ENCODE data around the gene MAN2C1. TPM values are rescaled to one million over a fixed set of nuclear protein-coding genes. Genes with fewer than 3 reads are reported as not detected.

MAN2C1 gene
- total RNA-seq, result 100 to 1,000 TPM; 166 to 277 (median 223) TPM
- 100 to 1,000 TPM in 1 of 2 donors, 10 to 100 TPM in 1; 48.9 to 247 TPM for polyA plus RNA-seq
- long read RNA-seq, donor 1, transcript MAN2C1-201 (26 exons, 3,284 nt), result major isoform, 28 of 94 reads
- long read RNA-seq, donor 1, transcript MAN2C1-216 (24 exons, 2,961 nt), result minor isoform, 5 of 94 reads
- long read RNA-seq, donor 1, partial matches to known transcripts, result 31 of 94 reads
- long read RNA-seq, donor 1, other reads (novel, unspliced or antisense), result 28 of 94 reads
- long read RNA-seq, donor 2, transcript MAN2C1-245 (1 exons, 444 nt), result major isoform, 6 of 10 reads
- long read RNA-seq, donor 2, partial matches to known transcripts, result 0 of 10 reads
- long read RNA-seq, donor 2, other reads (novel, unspliced or antisense), result 0 of 10 reads
- long read RNA-seq, donor 3, transcript MAN2C1-201 (26 exons, 3,284 nt), result major isoform, 23 of 149 reads
- long read RNA-seq, donor 3, transcript MAN2C1-242 (26 exons, 3,177 nt), result minor isoform, 6 of 149 reads
- long read RNA-seq, donor 3, partial matches to known transcripts, result 26 of 149 reads
- long read RNA-seq, donor 3, other reads (novel, unspliced or antisense), result 93 of 149 reads

DNA sequence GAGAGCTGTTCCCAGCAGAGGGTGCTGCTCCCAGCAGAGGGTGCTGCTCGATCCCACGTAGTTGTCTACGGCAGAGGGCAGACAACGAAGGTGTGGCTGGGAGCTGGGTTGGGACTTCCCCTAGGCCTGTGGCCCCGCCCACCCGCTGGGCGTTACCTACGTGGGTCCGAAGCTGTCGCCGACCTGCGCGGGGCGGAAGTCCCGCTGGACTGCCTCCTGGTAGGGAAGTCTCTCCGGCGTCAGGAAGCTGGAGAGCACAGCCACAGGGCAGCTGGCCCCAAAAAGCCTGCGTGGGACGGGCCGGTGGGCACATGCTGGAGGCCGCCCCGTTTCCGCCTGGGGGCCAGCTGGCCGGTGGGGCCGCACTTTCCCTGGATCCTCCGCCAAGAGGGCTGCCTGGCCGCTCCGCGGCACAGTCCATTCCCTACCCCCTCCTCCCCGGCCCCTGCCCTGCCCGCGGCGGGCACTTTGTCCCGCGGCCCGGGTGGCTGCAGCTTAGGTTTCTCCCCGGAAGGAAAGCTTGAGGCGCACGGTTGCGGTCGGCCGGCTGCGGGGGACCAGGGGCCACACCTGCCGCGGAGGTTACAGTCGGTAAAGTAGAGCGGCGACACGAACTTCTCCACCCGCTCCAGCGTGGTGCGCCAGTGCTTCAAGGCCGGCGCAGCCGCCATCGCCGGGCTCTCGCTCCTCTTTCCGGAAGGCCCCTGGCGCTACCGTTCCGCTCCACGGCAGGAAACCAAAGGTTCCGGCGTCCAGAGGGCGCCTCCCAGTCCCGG lies at the start of gene MAN2C1:
MAN2C1 (minus strand) TSS at position 695 of the 776 bp plus-strand sequence; CDS start at position 671, 24 bp downstream.
- 1% methylated on average over 24 to 67 of the region's 67 CpGs for WGBS, 3 donors
- no peaks in the 10 kb centered on the region for H3K9me3 ChIP-seq
- TF ChIP-seq POLR2A (IDR thresholded peaks at IDR 0.05) (peak; percentile 68), EP300 (IDR thresholded peaks at IDR 0.05) (no peak)
- TF ChIP-seq, protein P1, sequence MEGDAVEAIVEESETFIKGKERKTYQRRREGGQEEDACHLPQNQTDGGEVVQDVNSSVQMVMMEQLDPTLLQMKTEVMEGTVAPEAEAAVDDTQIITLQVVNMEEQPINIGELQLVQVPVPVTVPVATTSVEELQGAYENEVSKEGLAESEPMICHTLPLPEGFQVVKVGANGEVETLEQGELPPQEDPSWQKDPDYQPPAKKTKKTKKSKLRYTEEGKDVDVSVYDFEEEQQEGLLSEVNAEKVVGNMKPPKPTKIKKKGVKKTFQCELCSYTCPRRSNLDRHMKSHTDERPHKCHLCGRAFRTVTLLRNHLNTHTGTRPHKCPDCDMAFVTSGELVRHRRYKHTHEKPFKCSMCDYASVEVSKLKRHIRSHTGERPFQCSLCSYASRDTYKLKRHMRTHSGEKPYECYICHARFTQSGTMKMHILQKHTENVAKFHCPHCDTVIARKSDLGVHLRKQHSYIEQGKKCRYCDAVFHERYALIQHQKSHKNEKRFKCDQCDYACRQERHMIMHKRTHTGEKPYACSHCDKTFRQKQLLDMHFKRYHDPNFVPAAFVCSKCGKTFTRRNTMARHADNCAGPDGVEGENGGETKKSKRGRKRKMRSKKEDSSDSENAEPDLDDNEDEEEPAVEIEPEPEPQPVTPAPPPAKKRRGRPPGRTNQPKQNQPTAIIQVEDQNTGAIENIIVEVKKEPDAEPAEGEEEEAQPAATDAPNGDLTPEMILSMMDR (IDR thresholded peaks at IDR 0.05), result peak; percentile 47 to 83 (median 69)
- no peaks in the 10 kb centered on the region for H3K36me3 ChIP-seq
- peak; percentile 93 to 94 (median 94) for DNase-seq
- intact Hi-C loops (cut with DNase I), result loop anchor here in 3 of 4 donors (5.0 to 10.0 kb wide), 3 partner anchors 84 to 327 kb away; partner anchors contain the start of genes SIN3A (in 1 of the 3) and SNUPN (in 1 of the 3)
- peak within 1 kb of the TSS; percentile 97 for H3K4me3 ChIP-seq
- H3K27ac ChIP-seq, result peak within 1 kb of the TSS; percentile 63 to 93
- H3K27me3 ChIP-seq, result no peaks in the 10 kb centered on the region
- peaks cover 12% of the 10 kb centered on the region for H3K4me1 ChIP-seq (ENCODE audit: insufficient read depth)

DNA sequence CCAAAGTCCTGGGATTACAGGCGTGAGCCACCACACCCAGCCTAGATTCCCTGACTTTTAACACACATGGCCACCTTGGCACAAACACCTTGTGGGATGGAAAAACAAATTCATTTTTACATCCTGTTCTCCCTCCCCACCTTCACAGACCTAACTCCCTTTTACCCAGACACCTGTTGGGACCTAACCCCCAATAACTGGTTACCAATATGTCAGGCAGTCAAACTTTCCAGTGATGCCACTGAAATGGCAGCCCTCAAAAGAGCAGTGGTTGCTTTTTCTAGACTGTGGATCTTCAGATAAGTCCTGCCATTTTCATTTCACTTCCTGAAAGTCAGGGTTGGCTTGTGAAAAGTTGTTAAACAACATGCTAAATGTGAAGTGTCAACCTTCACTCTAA lies 48.2 kb upstream of the MAN2C1 start:
- 90 to 100% (median 98%) methylated on average over 1 of the region's 1 CpG for WGBS, 3 donors

DNA sequence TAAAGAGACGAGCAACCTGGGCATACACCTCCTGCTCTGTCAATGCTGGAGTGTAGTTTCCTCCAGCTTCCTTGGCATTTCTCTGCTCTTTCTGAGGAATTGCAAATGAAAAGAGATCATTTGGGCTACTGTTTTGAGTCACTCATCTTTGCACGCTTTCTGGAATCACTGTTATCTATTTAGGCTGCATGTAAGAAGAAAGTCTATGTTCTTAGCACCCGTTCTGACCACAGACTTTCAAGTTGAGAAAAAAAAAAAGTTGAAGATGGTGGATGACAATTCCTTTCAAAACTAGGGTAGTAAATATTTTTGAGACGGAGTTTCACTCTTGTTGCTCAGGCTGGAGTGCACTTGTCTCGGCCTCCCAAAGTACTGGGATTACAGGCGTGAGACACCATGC lies 41.8 kb upstream of the MAN2C1 start:
- Histone ChIP-seq H3K27me3 (no peaks in the 10 kb centered on the region), H3K27ac (no peak overlapping the region), H3K9me3 (no peaks in the 10 kb centered on the region), H3K4me1 (ENCODE audit: insufficient read depth) (no peaks in the 10 kb centered on the region), H3K36me3 (no peaks in the 10 kb centered on the region), H3K4me3 (no peak overlapping the region)
- TF ChIP-seq POLR2A (IDR thresholded peaks at IDR 0.05), result no peak
- TF ChIP-seq, protein P1 (IDR thresholded peaks at IDR 0.05), result no peak
- TF ChIP-seq EP300 (IDR thresholded peaks at IDR 0.05), result no peak
- intact Hi-C loops (cut with DNase I), result no loop called here
- 87 to 90% (median 90%) methylated on average over 6 of the region's 6 CpGs for WGBS, 3 donors
- no peak for DNase-seq

More for the DNA sequence above, 48.2 kb upstream of the MAN2C1 start:
- TF ChIP-seq POLR2A (IDR thresholded peaks at IDR 0.05), result no peak
- TF ChIP-seq EP300 (IDR thresholded peaks at IDR 0.05), result no peak
- TF ChIP-seq, protein P1 (IDR thresholded peaks at IDR 0.05), result no peak
- intact Hi-C loops (cut with DNase I), result no loop called here
- Histone ChIP-seq H3K27me3 (no peaks in the 10 kb centered on the region), H3K4me3 (no peak overlapping the region), H3K4me1 (ENCODE audit: insufficient read depth) (no peaks in the 10 kb centered on the region), H3K36me3 (no peaks in the 10 kb centered on the region), H3K27ac (no peak overlapping the region), H3K9me3 (no peaks in the 10 kb centered on the region)
- DNase-seq, result no peak

DNA sequence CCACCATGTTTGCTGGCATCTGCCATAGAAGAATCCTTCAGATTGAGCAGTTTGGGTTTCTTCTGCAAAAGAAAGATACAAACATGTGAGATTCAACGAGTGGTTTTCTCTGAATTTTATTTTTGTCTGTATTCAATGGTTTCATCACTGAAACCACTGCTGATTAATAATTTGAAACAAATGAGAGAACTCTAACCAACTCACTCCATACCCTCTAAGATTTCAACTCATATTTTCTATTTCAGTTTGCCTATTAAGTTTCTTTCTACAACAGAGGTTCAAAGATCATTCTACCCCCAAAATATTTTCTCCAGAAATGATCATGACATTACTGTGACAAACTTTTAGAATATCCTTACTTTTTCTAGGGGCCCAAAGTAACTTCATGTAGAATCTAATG lies 38.7 kb upstream of the MAN2C1 start:
- TF ChIP-seq, protein P1 (IDR thresholded peaks at IDR 0.05), result no peak
- no peak for TF ChIP-seq EP300 (IDR thresholded peaks at IDR 0.05)
- no peak for TF ChIP-seq POLR2A (IDR thresholded peaks at IDR 0.05)
- DNase-seq, result no peak
- intact Hi-C loops (cut with DNase I), result no loop called here
- H3K9me3 ChIP-seq, result no peaks in the 10 kb centered on the region
- no peak overlapping the region for H3K27ac ChIP-seq
- H3K4me1 ChIP-seq (ENCODE audit: insufficient read depth), result no peaks in the 10 kb centered on the region
- 76 to 96% (median 80%) methylated on average over 1 of the region's 1 CpG for WGBS, 3 donors
- H3K4me3 ChIP-seq, result no peak overlapping the region
- no peaks in the 10 kb centered on the region for H3K27me3 ChIP-seq
- H3K36me3 ChIP-seq, result no peaks in the 10 kb centered on the region
